GDM1 (cell line): ENCODE measurements around the gene MPP4.

Source experiments
- DNase-seq: peaks from one replicate; lab custom pipeline; 2025; lab: John Stamatoyannopoulos, UW

MPP4 gene, protein sequence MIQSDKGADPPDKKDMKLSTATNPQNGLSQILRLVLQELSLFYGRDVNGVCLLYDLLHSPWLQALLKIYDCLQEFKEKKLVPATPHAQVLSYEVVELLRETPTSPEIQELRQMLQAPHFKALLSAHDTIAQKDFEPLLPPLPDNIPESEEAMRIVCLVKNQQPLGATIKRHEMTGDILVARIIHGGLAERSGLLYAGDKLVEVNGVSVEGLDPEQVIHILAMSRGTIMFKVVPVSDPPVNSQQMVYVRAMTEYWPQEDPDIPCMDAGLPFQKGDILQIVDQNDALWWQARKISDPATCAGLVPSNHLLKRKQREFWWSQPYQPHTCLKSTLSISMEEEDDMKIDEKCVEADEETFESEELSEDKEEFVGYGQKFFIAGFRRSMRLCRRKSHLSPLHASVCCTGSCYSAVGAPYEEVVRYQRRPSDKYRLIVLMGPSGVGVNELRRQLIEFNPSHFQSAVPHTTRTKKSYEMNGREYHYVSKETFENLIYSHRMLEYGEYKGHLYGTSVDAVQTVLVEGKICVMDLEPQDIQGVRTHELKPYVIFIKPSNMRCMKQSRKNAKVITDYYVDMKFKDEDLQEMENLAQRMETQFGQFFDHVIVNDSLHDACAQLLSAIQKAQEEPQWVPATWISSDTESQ

DNA sequence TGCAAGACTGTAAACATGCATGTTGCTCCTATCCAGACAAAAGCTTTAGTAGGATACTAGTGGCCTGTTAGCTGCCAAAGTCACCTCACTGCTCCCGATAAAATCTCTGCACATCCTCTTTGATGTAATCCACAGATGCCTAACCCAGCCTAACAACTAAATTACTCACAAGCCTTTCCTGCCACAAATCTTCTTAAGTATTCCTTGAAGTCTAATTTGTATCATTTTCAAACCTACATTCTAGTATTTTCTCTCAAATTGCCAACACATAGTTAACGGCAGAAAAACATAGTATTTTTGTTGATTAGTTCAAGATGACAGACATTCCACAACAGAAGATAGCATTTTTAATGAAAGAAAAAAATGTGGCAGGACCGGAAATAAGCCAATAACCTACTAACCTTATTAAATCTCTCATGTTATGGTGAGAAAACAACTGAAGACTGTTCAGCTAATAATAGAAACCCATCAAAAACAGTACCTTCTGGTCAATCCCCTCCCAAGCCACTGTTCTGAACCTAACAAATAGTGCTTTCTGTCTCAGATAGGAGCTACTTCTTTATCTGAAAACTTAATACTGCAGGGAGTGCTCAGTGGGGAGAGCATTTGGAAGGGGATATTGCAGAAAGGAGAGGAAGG lies at the start of gene MPP4:
Gene MPP4 (minus strand): TSS at position 57 of the 639 bp plus-strand sequence. CDS start 4,690 bp downstream, outside the sequence.
- no peak for DNase-seq

DNA sequence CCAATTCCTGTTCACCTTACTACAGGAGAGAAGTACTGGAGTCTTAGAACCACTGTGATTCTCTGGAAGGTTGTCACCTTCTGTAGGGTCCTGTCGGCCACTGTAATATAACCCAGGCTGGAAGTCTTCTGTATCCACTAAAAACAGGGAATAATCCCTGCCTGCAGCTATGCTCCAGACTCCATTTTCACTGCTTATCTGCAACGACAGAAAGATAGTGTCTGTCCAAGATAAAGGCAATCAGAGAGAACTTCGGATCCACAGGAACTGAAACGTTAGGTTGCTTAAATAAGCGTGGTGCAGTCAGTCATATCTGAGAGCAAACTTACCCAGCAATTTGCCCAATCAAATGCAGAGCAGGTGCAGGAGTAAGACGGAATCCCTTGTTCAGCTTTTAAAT lies 48.1 kb upstream of the MPP4 start:
- DNase-seq: no peak

DNA sequence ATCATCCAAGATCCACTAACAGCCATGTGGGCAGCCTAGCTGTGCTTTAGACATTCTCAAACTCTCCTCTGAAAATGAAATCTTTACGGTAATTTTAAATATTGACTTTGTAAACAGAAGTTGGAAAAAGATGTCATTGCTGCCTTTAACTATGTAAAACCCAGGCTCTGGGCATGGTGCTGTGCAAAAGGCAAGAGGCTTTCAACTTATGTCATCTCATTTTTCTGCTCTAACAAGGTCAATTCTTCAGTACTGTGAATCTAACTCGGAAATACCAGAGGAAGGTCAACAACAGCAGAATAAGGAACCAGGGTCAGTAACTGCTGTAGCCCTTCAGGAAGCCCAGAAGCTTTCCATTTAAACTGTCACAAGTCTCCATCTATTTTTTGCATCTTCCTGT lies 37.0 kb upstream of the MPP4 start:
- DNase-seq: peak; percentile 17

DNA sequence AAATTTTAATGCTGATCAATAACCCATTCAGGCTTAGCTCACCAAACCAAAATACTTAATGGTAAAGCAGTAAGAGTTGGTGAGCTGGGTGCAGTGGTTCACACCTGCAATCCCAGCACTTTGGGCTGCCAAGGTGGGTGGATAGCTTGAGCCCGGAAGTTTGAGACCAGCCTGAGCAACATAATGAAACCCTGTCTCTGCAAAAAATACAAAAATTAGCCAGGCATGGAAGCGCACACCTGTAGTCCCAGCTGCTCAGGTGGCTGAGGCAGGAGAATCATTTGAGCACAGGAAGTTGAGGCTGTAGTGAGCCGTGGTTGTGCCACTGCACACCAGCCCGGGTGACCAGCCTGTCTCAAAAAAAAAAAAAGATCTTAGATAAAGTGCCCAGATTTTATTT lies 35.7 kb upstream of the MPP4 start:
- no peak for DNase-seq

DNA sequence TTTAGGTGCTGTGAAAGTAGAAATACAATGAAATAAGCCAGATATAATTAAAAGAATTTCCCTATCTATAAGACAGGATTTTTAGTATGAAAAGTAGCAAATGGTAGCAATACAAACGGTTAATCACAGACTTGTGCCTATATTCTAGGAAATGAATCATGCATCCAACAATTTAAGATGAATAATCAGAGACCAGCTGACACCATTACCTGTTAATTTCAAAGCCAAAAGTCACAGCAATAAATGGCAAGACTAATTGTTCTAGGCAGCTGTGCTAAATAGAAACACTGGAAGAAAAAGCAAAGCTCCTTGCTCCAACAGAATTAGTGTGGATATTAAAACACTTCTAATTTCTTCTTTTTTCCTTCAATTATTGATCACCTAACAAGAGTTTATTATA lies 35.1 kb upstream of the MPP4 start:
- no peak for DNase-seq

DNA sequence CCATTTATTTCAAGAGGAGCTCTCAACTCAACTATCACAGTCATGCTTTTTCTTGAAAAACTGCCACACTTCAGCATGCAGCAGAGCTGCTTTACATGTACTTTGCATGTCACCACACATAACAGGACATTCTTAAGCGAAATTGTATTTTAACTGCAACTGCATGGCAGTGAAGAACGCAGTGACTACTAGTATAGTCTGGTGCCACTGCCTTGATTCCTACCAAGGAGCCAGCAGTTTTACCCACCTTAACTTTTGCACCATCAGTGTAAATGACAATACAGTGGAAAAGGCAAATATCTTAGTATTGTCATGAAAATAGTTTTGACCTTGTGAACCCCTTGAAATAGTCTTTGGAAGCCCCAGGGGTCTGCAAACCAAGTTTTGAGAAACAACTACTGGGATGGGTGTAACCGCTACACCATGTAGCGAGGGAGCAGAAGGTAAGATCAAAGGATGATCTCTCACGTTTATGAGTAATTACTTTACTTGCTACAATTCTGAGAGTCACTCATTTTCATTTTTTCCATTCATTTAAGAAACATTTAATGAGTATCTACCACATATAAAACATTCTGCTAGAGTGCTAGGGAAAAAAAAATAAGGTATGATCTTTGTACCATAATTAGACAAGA lies 32.3 kb upstream of the MPP4 start:
- DNase-seq: no peak

DNA sequence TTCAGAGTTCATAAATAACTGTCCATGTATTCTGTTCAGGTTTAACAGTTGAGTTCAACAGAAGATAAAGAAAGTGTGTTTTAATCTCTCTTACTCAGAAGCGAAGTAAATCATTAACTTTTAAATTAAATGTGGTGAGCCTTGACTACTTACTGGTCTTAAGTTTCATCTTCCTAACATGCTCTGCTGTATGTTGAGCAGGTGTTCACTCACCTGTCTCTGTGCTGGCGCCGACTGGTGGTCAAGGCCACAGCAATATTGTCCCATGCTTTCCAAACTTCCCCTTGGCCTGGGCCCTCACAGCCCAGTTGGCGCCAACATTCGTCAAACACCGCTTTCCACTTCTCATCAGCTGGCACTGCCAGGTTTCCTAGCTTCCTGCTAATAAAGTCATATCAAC lies 17.0 kb upstream of the MPP4 start:
- no peak for DNase-seq

DNA sequence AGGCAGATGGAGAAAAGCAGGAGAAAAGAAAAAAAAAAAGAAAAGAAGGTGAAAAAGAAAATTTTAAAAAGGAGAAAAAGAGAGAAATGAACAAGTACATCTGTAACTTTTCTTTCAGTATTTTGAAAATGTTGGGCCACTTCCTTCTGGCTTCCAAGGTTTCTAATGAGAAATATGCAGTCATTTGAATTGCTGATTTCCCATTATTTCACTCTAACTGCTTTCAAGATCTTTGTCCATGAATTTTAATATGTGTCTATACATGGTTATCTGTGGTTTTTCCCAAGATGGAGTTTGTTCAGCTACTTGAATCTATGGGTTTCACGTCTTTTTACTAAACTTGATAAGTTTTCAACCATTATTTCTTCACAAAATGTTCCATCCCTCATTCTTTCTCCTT lies 14.3 kb upstream of the MPP4 start:
- DNase-seq: no peak

DNA sequence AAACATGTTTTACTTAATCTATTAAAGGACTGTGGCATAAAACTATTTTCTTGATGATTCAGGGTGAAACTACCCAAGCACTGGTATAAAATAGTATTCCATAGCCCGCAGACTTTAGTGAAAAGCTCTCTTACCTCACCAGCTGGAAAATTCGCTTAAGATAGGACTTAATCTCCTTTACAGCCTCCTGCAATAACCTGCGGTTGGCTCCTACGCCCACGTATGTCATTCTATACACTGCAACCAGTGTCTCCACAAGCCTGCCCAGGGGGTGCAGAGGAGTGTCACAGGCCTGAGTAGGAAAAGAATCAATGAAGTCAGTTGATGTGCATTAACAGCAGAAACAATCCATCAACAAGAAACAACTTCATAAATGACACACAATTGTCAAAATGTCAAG lies 11.3 kb upstream of the MPP4 start:
- no peak for DNase-seq

DNA sequence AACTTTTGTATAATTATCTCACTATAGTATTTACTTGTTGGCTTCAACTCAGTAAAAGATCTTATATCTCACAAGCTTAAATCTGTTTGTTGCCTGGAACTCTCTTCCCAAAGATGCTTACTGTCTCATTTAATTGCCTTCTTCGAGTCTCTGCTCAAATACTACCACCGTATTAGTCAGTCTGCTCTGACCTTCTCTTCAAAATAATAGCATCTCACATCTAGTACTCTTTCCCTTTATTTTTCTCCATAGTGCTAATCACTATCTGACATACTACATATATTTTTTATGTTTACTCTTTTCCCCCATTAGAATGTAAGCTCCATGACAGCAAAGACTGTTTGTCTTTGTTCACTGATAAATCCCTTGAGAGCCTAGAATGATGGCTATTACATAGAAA lies 10.6 kb upstream of the MPP4 start:
- DNase-seq: no peak

DNA sequence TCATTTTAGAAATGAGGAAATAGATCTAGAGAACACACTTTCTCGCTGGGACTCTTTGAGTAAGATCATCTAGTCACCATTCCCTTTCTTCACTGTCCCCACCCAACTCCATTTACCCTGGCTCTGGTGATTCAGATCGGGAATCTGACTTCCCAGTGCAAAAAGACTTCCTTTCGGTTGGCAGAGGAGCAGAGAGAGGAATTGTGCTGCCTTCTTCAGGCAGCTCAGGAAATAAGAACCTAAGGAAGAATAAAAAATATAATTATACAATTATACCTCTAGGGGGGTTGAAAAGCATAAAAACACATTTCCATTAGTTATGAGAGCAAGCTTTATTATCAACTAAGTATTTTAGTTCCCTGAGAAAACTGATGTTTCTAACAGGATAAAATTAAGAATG lies 9.3 kb upstream of the MPP4 start:
- no peak for DNase-seq

DNA sequence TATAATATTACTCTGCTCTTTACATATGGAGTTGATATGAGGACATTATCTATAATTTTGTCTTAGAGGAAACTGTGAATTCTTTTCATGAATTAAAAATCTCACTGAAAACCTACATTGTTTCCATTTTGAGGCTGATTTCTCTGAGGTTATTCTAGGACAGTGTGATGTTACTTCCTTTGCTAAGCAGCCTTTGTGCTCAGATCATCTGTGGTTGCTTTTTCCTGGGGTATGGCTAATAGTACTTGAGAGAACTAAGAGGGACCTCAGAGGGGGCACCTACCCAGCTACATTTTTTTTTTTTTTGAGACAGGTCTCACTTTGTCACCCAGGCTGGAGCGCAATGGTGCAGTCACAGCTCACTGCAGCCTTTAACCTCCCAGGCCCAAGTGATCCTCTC lies 8.7 kb upstream of the MPP4 start:
- no peak for DNase-seq

DNA sequence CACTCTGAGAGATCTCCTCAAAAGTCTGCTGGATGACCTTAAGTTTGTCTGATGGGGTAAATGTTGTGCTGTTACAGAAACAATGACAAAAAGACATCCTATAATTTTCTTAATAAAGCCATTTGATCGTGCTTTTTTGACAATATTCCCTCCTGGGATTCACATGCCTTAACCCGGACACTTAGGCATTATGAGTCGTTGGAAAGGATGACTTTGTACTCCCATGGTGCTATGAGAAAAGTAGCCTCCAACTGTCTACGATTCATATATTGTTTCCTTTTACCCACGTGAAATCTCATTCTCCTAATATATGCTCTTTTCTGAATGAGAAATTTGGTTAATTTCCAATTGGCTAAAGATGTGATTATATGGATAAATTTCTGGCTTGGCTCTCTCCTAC lies 6.1 kb upstream of the MPP4 start:
- no peak for DNase-seq

DNA sequence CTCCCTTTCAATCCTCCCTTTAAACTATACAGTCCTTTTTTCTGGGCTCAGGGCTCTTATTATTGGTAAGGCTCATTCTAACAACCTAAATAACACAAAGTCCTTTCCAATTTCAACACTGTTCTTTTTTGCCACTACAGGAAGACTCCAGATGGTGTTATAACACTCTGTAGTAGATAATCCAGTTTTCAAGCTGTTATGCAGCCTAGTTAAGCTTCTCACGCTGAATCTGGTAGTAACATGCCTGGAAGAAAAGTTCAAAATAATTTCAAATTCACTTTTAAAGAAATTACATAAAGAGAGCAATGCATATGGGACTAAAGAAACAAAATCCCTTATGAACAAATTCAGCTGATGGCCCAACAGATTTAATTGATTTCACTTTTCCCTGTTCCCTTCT lies 3.2 kb upstream of the MPP4 start:
- no peak for DNase-seq

DNA sequence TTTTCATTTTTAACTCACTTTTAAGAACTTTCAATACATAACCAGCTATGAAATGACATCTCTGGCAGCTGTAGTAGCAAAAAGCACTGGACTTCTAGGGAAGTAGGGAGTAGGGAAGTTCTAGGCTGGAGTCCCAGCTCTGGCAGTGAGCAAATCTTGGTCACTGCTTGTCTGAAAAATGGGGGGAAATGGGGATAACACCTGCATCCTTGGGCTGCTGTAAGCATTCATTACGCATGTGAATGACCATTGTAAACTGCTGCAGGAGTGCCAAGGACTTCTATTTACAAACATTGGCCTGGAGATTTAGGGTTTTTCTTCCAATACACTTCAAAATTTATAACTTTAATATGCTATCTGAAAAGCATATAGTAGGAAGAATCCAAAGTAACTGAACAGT lies 972 bp upstream of the MPP4 start:
- no peak for DNase-seq

DNA sequence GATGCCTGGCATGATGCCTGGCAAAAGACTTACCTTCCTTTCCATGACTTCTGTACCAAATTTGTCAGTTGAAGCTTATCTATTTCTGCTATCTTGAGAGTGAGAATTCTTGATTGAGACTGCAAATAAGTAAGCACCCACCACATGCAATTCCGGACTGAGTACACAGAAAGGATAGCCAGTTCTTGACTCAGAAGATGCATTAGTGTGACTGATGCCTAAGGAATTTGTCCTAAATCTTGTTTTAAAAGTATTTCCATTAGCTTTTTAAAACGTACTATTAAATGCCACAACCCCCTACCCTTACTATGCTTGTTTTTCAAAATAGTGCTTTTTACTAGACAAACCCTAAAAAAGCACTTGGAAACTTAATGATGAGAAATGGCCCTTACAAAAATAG lies 545 bp downstream of the MPP4 start:
- DNase-seq: no peak

DNA sequence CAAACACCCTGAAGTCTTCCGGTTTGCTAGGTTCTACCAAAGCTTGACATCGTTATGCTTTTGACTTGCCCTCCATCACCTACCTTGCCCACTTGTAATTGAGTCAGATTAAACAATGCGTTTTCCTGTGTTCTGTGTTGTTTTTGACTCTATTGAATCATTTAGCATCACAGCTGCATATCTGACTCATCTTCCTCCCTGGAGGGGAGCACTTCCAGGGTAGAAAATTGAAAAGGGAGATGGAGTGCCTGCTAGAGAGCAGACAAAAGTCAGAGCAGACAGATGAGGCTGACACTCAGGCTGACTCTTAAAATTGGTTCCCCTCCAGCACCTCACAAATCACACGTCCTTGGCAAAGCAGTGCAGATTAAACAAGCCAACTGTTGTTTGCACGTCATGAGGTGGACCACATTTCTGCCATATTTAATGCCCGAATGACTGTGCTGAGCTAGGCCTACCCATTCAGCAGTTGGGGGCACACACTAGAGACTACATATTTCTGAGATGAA lies 2.2 kb downstream of the MPP4 start:
- no peak for DNase-seq

DNA sequence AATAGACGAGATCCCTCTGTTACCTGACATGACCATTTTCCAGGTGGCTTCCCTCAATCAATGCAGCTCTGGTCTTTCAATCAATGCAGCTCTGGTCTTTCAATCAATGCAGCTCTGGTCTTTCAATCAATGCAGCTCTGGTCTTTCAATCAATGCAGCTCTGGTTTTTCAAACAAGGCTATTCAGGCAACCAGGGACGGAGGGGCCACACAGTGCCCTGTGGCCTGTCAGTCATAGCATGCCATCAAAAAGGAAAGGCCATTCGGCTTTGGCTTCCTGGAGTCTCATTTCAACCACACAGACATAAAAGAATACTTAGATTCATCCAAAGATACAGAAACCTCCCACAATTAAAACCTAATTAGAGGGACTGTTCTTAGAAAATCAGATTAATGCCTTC lies 13.3 kb downstream of the MPP4 start:
- DNase-seq: no peak

DNA sequence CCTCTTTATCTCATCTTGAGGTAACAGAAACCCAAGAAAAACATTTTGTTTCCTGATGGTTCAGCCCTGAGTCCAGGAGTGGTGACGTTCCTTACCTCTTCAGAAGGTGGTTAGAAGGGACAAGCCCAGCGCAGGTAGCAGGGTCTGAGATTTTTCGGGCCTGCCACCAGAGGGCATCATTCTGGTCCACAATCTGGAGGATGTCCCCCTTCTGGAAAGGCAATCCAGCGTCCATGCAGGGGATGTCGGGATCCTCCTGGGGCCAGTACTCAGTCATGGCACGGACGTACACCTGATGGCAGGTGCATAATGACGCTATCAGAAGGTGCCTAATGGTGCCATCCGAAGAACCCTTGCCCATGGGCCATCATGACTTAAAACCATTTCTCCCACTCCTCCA lies 17.7 kb downstream of the MPP4 start:
- no peak for DNase-seq

DNA sequence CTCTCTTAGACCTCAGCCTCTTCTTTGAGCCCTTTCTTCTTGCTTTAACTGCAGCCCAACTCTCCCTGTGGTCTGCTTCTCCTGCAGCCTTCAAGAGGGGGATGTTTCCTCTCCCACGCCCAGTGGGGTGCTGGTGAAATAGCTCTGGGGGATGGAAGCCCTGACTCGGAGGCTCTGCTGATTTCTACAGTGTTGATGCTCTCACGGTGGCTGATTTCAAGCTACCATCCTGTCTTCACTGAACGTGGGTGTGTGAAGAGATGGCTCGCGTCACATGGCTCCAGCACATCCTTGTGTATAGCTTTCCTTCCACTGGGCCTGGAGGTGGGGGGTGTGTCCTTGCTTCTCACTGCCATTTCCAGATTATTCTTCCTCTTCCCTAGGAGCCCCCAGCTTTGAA lies 20.0 kb downstream of the MPP4 start:
- DNase-seq: no peak

DNA sequence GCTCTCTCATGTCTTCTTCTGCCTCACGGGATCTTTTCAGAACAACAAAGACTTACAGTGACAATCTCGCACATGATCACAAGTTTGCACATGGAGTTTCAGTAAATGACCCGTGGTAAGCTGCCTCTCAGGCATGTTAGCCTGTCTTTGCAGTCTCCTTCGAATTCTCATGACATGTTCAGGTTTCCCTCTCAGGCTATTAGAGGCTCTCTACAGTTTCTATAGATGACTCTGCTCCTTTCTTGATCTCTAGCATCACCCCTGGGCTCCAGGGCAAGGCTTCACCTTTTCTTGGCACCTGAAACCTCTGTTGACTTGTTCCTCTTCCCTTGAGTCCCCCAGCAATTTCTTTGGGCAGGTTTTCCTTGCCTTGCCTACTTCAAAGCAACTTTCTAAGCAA lies 23.0 kb downstream of the MPP4 start:
- DNase-seq: no peak

DNA sequence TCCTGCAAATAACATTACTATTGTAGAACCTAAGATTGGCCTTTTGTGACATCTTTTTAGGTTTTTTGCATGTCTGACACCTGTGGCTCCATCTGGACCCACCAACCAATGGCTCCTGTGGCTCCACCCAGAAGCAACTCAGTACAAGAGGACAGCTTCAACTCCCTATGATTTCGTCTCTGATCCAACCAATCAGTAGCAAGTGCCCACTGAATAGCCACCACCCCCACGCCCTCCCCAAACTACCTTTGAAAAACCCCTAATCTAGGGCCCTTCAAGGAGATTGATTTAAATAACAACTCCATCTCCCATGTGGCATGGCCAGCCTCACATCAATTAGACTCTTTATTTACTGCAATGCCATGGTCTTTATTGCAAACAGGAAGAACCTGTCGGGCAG lies 23.6 kb downstream of the MPP4 start:
- no peak for DNase-seq

DNA sequence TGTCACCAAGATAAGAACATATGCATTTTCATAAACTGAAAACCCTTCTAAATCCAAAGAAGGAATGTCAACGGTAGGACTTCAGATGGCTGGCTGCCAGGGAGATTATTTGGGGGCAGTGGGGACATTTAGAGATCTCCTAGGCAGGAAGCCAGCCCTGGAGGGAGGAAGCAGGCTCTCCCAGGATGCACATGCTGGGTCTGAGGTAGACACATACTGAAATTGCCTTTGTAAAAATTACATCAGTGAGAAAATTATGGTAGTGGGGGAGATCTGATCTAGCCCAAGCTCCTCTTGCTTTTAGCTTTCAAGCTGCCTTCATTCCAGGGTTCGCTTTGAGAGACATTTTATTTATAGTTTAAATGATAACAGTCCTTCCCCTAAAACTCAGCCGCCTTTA lies 24.1 kb downstream of the MPP4 start:
- no peak for DNase-seq
